Colonic mucosa (tissue), 4 donors: ENCODE data around the gene MRPL57. TPM values are rescaled to one million over a fixed set of nuclear protein-coding genes. Genes with fewer than 3 reads are reported as not detected.
"Not testable (repeated sequence)": the region's sequence is repeated elsewhere in the genome, so short reads cannot be mapped to it uniquely, and the experiment has no call there.

Experiments used
- DNase-seq: peaks from one replicate; pipeline ENCODE4 v3.0.0-alpha.2; 2020
- H3K27ac ChIP-seq: fragments of 200-600 bp; one replicate; pipeline ENCODE4 v1.8.0; 2021
- H3K27me3 ChIP-seq: fragments of 200-600 bp; one replicate; pipeline ENCODE4 v1.8.0; 2021
- H3K36me3 ChIP-seq: fragments of 200-600 bp; one replicate; pipeline ENCODE4 v1.8.0; 2021
- H3K4me1 ChIP-seq: fragments of 200-600 bp; one replicate; pipeline ENCODE4 v1.8.0; 2021; ENCODE audit warnings: mild to moderate bottlenecking
- H3K4me3 ChIP-seq: fragments of 200-600 bp; one replicate; pipeline ENCODE4 v1.8.0; 2021
- H3K9ac ChIP-seq, 2 donors: one replicate each; pipeline ENCODE4 v1.7.0; 2013; ENCODE audit warnings: control low read depth in 2 of 2, low read depth in 2 of 2, low read length in 2 of 2
- H3K9me3 ChIP-seq: fragments of 200-600 bp; one replicate; pipeline ENCODE4 v1.8.0; 2021
- intact Hi-C: fragments of 100-400 bp; cut with DNase I; formaldehyde crosslinking; loops from one replicate; pipeline ENCODE4 v1.14.1; 2022
- total RNA-seq, 2 donors: library from RNA; stranded (reverse); fragmentation: NEBNext Ultra II Directional in 1 of 2; extraction: Animal tissue kit (Norgen Biotek cat#: 25700) in 1 of 2; gene quantifications; one replicate each; pipeline ENCODE4 v1.2.1, GENCODE V29; 2021
- TF ChIP-seq, protein P1 (sequence below): fragments of 200-600 bp; IDR thresholded peaks from one replicate; pipeline ENCODE4 v1.8.0; 2022; ENCODE audit warnings: antibody characterized with exemption, mild to moderate bottlenecking
- donor health status: healthy.
- donor health status: DM: no; HTN: no; CAD: no.
- donor health status: DM: no; HTN: no; CAD: no.

The MRPL57 gene
- total RNA-seq, 2 donors from 2014 or later, result 18.3 to 25.2 TPM

DNA sequence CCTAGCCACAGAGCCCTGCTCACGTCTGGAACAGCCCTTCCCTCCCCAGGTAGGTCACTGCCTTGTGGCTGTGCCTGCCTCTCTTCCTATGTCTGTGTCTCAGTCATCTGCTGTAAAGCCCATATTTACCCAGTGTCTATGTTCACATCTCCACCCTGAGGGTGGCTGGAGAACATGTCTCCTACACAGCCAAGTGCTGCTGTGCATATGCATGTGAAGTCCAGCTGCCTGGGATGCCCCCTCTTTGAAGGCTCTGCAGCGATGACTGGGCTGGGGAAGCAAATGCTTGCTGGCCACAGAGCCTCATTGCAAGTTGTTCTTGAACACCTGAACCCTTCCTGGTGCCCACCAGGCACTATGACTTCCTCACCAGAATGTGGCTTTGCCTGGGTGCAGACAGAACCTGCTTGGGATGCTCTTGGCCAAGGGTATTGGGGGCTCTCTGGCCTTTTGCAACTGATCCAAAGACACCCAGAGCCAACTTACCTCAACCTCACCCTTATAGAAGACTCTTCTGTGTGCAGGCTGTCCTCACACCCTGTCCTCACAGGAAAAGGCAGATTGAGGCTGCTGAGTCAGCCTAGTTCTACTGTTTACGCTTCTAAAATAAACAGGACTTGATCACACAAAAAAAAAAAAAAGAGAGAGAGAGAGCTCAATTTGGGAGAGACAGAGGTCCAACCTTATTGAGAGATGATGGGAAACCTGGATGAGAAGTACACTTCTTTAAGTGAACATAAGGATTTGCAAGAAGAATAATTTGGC lies 26.5 kb downstream of the MRPL57 start:
- Histone ChIP-seq H3K27me3 (no peaks in the 10 kb centered on the region), H3K27ac (no peak overlapping the region), H3K4me3 (no peak overlapping the region), H3K9ac (no peak overlapping the region), H3K9me3 (no peaks in the 10 kb centered on the region), H3K36me3 (no peaks in the 10 kb centered on the region), H3K4me1 (no peaks in the 10 kb centered on the region)
- intact Hi-C loops, result no loop called here
- TF ChIP-seq, protein P1, sequence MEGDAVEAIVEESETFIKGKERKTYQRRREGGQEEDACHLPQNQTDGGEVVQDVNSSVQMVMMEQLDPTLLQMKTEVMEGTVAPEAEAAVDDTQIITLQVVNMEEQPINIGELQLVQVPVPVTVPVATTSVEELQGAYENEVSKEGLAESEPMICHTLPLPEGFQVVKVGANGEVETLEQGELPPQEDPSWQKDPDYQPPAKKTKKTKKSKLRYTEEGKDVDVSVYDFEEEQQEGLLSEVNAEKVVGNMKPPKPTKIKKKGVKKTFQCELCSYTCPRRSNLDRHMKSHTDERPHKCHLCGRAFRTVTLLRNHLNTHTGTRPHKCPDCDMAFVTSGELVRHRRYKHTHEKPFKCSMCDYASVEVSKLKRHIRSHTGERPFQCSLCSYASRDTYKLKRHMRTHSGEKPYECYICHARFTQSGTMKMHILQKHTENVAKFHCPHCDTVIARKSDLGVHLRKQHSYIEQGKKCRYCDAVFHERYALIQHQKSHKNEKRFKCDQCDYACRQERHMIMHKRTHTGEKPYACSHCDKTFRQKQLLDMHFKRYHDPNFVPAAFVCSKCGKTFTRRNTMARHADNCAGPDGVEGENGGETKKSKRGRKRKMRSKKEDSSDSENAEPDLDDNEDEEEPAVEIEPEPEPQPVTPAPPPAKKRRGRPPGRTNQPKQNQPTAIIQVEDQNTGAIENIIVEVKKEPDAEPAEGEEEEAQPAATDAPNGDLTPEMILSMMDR, result no peak
- no peak for DNase-seq

DNA sequence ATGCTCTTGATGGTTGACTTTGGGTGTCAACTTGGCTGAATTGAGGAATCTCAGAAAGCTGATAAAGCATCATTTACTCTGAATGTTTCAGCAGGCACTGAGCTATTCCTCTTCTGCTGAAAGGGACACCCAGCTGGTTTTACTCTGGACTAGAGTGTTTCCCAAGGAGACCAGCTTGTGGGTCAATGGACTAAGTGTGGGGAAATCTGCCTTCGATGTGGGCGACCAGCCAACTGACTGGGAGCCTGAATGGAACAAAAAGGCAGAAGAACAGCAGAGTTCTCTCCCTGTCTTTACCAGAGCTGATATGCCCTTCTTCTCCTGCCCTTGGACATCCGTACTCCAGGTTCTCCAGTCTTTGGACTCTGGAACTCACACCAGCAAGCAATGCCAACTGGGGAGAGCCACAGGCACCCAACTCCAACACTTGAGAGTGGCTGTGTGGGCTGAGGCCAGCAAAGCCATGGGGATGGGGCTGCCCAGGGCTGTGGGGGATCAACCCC lies 32.2 kb downstream of the MRPL57 start:
- TF ChIP-seq, protein P1, result no peak
- intact Hi-C loops, result no loop called here
- no peak overlapping the region for H3K27ac ChIP-seq
- no peaks in the 10 kb centered on the region for H3K9me3 ChIP-seq
- H3K36me3 ChIP-seq, result no peaks in the 10 kb centered on the region
- H3K27me3 ChIP-seq, result no peaks in the 10 kb centered on the region
- no peak for DNase-seq
- H3K4me1 ChIP-seq, result no peaks in the 10 kb centered on the region
- no peak overlapping the region for H3K4me3 ChIP-seq
- H3K9ac ChIP-seq, result no peak overlapping the region

DNA sequence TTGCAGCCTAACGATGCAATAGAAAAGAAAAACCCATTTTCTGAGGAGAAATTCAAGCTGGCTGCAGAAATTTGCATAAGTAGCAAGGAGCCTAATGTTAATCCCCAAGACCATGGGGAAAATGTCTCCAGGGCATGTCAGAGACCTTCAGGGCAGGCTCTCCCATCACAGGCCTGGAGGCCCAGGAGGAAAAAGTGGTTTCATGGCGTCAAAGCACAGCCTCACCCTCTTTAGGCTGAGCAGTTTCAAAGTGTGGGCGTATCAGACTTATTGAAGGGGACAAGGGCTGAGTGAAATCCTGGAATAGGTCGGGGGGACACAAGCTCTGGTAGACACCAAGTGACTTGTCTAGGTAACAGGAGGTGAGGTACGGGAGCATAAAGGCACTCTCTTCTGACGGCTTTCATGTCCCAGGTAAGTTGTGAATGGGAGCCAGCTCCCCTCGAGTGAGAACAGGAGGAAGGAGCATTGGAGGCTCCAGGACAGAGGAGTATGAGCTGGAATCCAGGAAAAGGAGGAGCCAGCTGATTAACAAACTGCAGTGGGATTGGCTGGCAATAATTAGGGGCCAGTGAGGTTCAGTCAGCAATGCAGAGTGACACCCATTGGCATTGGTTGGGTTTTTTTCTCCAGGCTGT lies 35.8 kb downstream of the MRPL57 start:
- no peaks in the 10 kb centered on the region for H3K9me3 ChIP-seq
- H3K4me3 ChIP-seq, result no peak overlapping the region
- TF ChIP-seq, protein P1, result no peak
- intact Hi-C loops, result no loop called here
- H3K4me1 ChIP-seq, result no peaks in the 10 kb centered on the region
- H3K36me3 ChIP-seq, result no peaks in the 10 kb centered on the region
- DNase-seq, result no peak
- H3K27me3 ChIP-seq, result no peaks in the 10 kb centered on the region
- H3K27ac ChIP-seq, result no peak overlapping the region
- H3K9ac ChIP-seq, result no peak overlapping the region

DNA sequence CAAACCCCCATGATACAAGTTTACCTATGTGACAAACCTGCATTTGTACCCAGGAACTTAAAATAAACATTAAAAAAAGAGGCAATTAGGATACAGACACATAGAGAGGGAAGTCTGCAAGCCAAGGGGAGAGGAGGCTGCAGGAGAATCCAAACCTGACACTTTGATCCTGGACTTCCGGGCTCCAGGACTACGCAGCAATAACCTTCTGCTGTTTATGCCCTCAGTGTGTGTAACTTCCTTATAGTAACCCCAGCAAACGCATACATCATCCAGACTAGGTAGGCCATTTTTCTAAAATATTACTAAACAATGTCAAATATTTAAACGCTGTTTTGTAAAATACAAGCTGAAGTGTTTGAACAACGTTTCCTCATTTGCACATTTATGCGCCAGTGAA lies 39.0 kb downstream of the MRPL57 start:
- H3K4me3 ChIP-seq, H3K9me3 ChIP-seq, H3K4me1 ChIP-seq, H3K27me3 ChIP-seq, H3K36me3 ChIP-seq, DNase-seq, H3K9ac ChIP-seq, intact Hi-C loops, H3K27ac ChIP-seq: not testable (repeated sequence)

DNA sequence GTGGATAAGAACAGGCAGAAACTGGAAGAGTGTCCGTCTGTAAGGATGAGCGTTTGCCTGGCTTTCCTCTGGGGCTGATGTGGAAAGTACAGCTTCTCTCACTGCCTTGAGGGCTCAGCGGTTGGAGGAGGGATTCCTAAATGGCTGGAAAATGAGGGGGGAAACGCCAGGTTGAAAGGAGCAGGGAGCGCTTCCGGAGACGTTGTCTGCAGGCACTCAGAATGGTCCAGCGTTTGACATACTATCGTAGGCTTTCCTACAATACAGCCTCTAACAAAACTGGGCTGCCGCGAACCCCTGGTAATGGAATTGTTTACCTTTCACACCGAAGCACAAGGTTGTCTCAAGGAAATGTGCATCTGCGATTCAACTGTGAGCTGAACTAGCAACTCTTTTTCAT lies 39.9 kb downstream of the MRPL57 start:
- Histone ChIP-seq H3K27ac (no peak overlapping the region), H3K27me3 (no peaks in the 10 kb centered on the region), H3K4me3 (no peak overlapping the region), H3K4me1 (no peaks in the 10 kb centered on the region), H3K36me3 (no peaks in the 10 kb centered on the region), H3K9me3 (no peaks in the 10 kb centered on the region), H3K9ac (no peak overlapping the region)
- DNase-seq, result no peak
- intact Hi-C loops, result no loop called here
- TF ChIP-seq, protein P1, result no peak
